Activated CD8-positive, alpha-beta T cell treated with anti-CD3 and anti-CD28 coated beads, Interleukin-2, amount 10 ng/mL, durations not matched to agents 7 days and 5 days (primary cell): ENCODE results near the gene SRP14. TPM values are rescaled to one million over a fixed set of nuclear protein-coding genes. Genes with fewer than 3 reads are reported as not detected.
"Not testable (repeated sequence)": the region's sequence is repeated elsewhere in the genome, so short reads cannot be mapped to it uniquely, and the experiment has no call there.

ENCODE experiments used
- ATAC-seq: fragments of 150-1000 bp; cut with Tn5 transposase; one replicate; pipeline ENCODE4 v1.10.0; 2021; ENCODE audit warnings: moderate library complexity
- CTCF ChIA-PET: fragments of 350-600 bp; sonication (Branson Sonifier 250); formaldehyde crosslinking; loops from one replicate; lab custom pipeline; 2021; ENCODE audit warnings: antibody characterized with exemption; lab: Charles Lee
- POLR2A ChIA-PET: fragments of 350-600 bp; sonication (Branson Sonifier 250); formaldehyde crosslinking; loops from one replicate; lab custom pipeline; 2021; ENCODE audit warnings: antibody characterized with exemption; lab: Charles Lee
- DNase-seq: peaks from one replicate; pipeline ENCODE4 v3.0.0-alpha.2; 2020
- H3K27ac Mint-ChIP-seq: one replicate; pipeline ENCODE4 v1.8.0; 2021; ENCODE audit warnings: mild to moderate bottlenecking, mixed read lengths
- H3K27me3 Mint-ChIP-seq: one replicate; pipeline ENCODE4 v1.8.0; 2021; ENCODE audit warnings: low read depth, mixed read lengths
- H3K36me3 Mint-ChIP-seq: one replicate; pipeline ENCODE4 v1.8.0; 2021; ENCODE audit warnings: low read depth, mixed read lengths
- H3K4me1 Mint-ChIP-seq: one replicate; pipeline ENCODE4 v1.8.0; 2021; ENCODE audit warnings: low read depth, mixed read lengths
- H3K4me3 Mint-ChIP-seq: one replicate; pipeline ENCODE4 v1.8.0; 2021; ENCODE audit warnings: mild to moderate bottlenecking, mixed read lengths
- H3K9me3 Mint-ChIP-seq: one replicate; pipeline ENCODE4 v1.8.0; 2022; ENCODE audit warnings: mixed read lengths; ENCODE audit not compliant: insufficient read depth
- total RNA-seq, 2 experiments: library from RNA; stranded (reverse); gene quantifications; one replicate each; pipeline ENCODE4 v1.2.3, GENCODE V29; 2021

Gene SRP14
- total RNA-seq, 2 experiments from 2014 or later = 178 to 182 TPM

DNA sequence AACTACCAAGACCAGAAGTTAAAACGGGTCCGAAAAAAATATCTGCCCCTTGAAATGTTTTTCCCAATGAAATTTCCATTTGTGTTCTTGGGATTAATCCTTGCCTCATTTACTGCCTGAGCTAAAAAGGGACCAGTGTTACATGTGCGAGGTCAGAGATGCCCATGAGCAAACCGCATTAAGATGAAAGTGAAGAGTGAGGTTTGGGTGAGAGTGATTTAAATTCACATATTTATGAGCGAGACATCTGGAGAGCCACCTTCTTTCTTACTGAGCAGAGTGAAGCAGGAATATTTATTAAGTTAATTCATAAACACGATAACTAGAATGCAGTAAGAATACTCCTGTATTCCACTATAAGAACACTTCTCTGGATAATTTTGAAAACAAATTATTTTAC is 41.3 kb downstream of the SRP14 start:
- Mint-ChIP-seq H3K27me3 (no peaks in the 10 kb centered on the region), H3K36me3 (peaks cover 28% of the 10 kb centered on the region), H3K27ac (no peak overlapping the region), H3K4me1 (peaks cover 3% of the 10 kb centered on the region), H3K9me3 (no peaks in the 10 kb centered on the region), H3K4me3 (no peak overlapping the region)
- POLR2A ChIA-PET = no interaction called here
- DNase-seq = no peak
- CTCF ChIA-PET = no interaction called here
- ATAC-seq = no peak

DNA sequence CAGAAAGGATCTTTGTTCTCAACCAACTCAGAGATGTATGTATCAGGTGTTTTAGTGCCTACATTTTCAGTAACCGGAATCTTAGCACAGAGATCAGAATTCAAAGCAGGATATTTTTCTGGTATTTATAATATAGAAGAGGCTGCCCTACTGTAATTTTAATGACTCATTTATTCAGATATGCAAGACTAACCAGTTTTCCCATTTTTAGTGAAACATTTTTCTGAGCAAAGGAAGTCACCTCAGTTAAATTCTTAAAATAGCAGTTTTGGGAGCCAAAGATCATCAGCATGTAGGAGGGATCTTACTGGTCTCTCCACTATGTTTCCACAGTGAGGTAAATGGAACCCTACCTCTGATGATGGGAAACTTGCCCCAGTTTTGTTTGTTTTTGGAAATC is 42.0 kb downstream of the SRP14 start:
- Mint-ChIP-seq H3K36me3 (peaks cover 26% of the 10 kb centered on the region), H3K27me3 (no peaks in the 10 kb centered on the region), H3K27ac (no peak overlapping the region), H3K9me3 (no peaks in the 10 kb centered on the region), H3K4me1 (peaks cover 3% of the 10 kb centered on the region), H3K4me3 (no peak overlapping the region)
- CTCF ChIA-PET = no interaction called here
- ATAC-seq (no peak), DNase-seq (no peak)
- POLR2A ChIA-PET = no interaction called here

DNA sequence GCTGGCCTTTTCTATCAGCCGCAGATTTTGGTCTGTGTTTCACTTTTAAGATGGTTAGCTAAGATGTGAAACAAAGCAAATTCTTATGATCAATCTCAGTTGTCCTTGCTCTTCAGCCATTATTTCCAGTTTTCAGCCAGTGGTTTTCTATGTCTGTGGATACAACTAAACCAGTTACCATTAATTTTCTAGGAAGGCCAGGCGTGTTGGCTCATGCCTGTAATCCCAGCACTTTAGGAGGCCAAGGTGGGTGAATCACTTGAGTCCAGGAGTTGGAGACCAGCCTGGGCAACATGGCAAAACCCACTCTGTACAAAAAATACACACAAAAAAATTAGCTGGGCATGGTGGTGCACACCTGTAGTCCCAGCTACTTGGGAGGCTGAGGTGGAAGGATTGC is 42.8 kb downstream of the SRP14 start:
- DNase-seq, H3K27ac Mint-ChIP-seq, CTCF ChIA-PET, H3K27me3 Mint-ChIP-seq, H3K4me1 Mint-ChIP-seq, ATAC-seq, POLR2A ChIA-PET, H3K4me3 Mint-ChIP-seq, H3K9me3 Mint-ChIP-seq: not testable (repeated sequence)
- H3K36me3 Mint-ChIP-seq = peaks cover 29% of the 10 kb centered on the region

DNA sequence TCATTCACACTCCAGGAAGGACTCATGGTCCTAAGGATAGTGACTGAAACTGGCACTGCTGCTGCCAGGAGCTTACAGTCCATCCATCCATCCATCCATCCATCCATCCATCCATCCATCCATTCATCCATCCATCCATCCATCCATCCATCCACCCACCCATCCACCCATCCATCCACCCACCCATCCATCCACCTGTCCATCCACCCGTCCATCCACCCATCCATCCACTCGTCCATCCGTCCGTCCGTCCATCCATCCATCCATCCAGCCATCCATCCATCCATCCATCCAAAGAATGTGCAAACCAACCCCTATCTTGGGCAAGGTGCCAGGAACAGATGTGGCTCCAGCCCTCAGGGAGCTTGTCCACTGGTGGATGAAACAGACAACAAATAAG is 46.0 kb downstream of the SRP14 start:
- H3K4me3 Mint-ChIP-seq, H3K27ac Mint-ChIP-seq, H3K27me3 Mint-ChIP-seq, DNase-seq, CTCF ChIA-PET, ATAC-seq, POLR2A ChIA-PET, H3K4me1 Mint-ChIP-seq, H3K9me3 Mint-ChIP-seq: not testable (repeated sequence)
- peaks cover 29% of the 10 kb centered on the region for H3K36me3 Mint-ChIP-seq

DNA sequence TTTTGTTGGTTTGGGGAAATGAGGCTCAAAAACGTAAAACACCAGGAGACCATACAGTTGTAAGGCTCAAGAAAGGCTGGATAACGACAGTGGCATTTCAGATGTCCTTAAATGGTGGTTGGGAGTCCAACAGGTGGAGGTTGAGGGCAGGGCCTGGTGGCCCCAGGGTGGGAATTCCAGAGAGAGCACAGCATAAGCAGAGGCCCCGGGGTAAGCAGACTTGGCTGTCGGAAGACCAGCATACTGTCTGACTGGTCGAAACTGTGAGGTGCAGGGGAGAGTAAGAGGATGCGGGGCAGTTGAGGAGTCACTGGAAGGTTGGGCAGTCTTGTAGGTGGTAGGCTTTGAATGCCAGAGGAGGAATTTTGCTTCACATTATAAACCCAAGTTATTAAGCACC is 48.3 kb downstream of the SRP14 start:
- no peaks in the 10 kb centered on the region for H3K27me3 Mint-ChIP-seq
- no peak overlapping the region for H3K27ac Mint-ChIP-seq
- ChIA-PET POLR2A (no interaction called here), CTCF (no interaction called here)
- no peak overlapping the region for H3K4me3 Mint-ChIP-seq
- H3K36me3 Mint-ChIP-seq = peaks cover 29% of the 10 kb centered on the region
- no peak for DNase-seq
- H3K4me1 Mint-ChIP-seq = no peaks in the 10 kb centered on the region
- ATAC-seq = no peak
- no peaks in the 10 kb centered on the region for H3K9me3 Mint-ChIP-seq

DNA sequence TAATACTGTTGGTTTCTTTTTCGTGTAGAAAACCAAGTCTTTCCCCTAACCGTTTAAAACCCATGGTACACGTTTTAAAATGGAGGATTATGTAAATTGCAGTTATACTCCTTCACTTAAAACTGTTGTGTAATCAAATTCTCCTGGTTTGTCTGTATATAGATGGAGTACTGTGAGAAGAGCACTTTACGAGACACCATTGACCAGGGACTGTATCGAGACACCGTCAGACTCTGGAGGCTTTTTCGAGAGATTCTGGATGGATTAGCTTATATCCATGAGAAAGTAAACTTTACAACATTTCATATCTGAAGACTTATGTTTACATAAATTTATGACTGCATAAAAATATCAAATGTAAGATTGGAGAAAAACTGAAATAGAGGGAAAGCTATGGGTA is 51.2 kb downstream of the SRP14 start:
- no peak overlapping the region for H3K27ac Mint-ChIP-seq
- POLR2A ChIA-PET = interaction anchor here (1.1 kb wide), 1 partner anchor 13 kb away, joined by 3 read pairs; no protein-coding TSS in a partner anchor
- CTCF ChIA-PET = no interaction called here
- H3K9me3 Mint-ChIP-seq = no peaks in the 10 kb centered on the region
- H3K27me3 Mint-ChIP-seq = no peaks in the 10 kb centered on the region
- no peak for DNase-seq
- H3K4me3 Mint-ChIP-seq = no peak overlapping the region
- ATAC-seq = no peak
- H3K4me1 Mint-ChIP-seq = no peaks in the 10 kb centered on the region
- H3K36me3 Mint-ChIP-seq = peaks cover 34% of the 10 kb centered on the region

Other genes with a start within 250 kb of the SRP14 start
- not detected for gene GPR176, start 118.9 kb downstream of the SRP14 start, total RNA-seq
- gene EIF2AK4, start 105.1 kb downstream of the SRP14 start, total RNA-seq = 10 to 100 TPM; 28.2 to 29.8 TPM
- gene BMF, start 69.7 kb upstream of the SRP14 start, total RNA-seq = 1 to 10 TPM; 2.2 to 4.0 TPM
- gene BUB1B, start 121.9 kb upstream of the SRP14 start, total RNA-seq = 10 to 100 TPM; 91.9 to 94.9 TPM
- gene PAK6, start 199.9 kb upstream of the SRP14 start, total RNA-seq = 1 to 10 TPM; 1.2 to 1.4 TPM
- under 1 TPM in 1 of 2 experiments, not detected in 1; 0.37 TPM for gene ANKRD63, start 243.9 kb upstream of the SRP14 start, total RNA-seq